Uterine smooth muscle cell (primary cell): Measurements from ENCODE around the gene SERPINF2. TPM values are rescaled to one million over a fixed set of nuclear protein-coding genes. Genes with fewer than 3 reads are reported as not detected.

Experiments used
- total RNA-seq: library from RNA; depleted of rRNA; stranded (reverse); fragments of >200 nt; gene quantifications from 2 replicates; pipeline ENCODE4 v1.2.3, GENCODE V29; 2014

Gene SERPINF2
- total RNA-seq = under 0.01 TPM in 1 of 2 replicates, not detected in the other

GRCh38 chr17:1742371-1743087 lies at the start of gene SERPINF2:
Gene SERPINF2 (plus strand): TSS chr17:1742871. CDS start chr17:1744996, 2,125 bp downstream.

GRCh38 chr17:1709971-1710806 lies 32.5 kb upstream of the SERPINF2 start, which contains the start of gene TLCD2:
Gene TLCD2 (minus strand): TSS chr17:1710377. CDS start chr17:1710242, 135 bp downstream.

GRCh38 chr17:1724351-1724868 lies 18.3 kb upstream of the SERPINF2 start, which contains the start of gene WDR81:
Gene WDR81 (plus strand): TSS chr17:1724704. CDS start chr17:1724960, 256 bp downstream.

Other genes with a start within 250 kb of the SERPINF2 start
- gene INPP5K, start 226.3 kb upstream of the SERPINF2 start, total RNA-seq = 19.5 and 22.2 TPM in 2 replicates
- gene PITPNA, start 180.1 kb upstream of the SERPINF2 start, total RNA-seq = 18.4 and 19.4 TPM in 2 replicates
- gene SLC43A2, start 114.0 kb upstream of the SERPINF2 start, total RNA-seq = 2.1 and 2.9 TPM in 2 replicates
- 0.25 and 0.44 TPM in 2 replicates for gene SCARF1, start 97.1 kb upstream of the SERPINF2 start, total RNA-seq
- gene RILP, start 93.0 kb upstream of the SERPINF2 start, total RNA-seq = 5.2 and 5.6 TPM in 2 replicates
- 112 and 125 TPM in 2 replicates for gene PRPF8, start 58.0 kb upstream of the SERPINF2 start, total RNA-seq
- 2.3 and 4.6 TPM in 2 replicates for gene TLCD2, start 32.5 kb upstream of the SERPINF2 start, total RNA-seq
- 27.9 and 33.6 TPM in 2 replicates for gene WDR81, start 18.2 kb upstream of the SERPINF2 start, total RNA-seq
- 36.1 and 86.2 TPM in 2 replicates for gene SERPINF1, start 19.2 kb downstream of the SERPINF2 start, total RNA-seq
- 9.5 and 11.7 TPM in 2 replicates for gene SMYD4, start 87.0 kb downstream of the SERPINF2 start, total RNA-seq
- 33.1 and 48.7 TPM in 2 replicates for gene RPA1, start 87.1 kb downstream of the SERPINF2 start, total RNA-seq